ENCODE results near the gene CYP4F2.
"Not testable (repeated sequence)": the region's sequence is repeated elsewhere in the genome, so short reads cannot be mapped to it uniquely, and the experiment has no call there.

Gene CYP4F2, protein sequence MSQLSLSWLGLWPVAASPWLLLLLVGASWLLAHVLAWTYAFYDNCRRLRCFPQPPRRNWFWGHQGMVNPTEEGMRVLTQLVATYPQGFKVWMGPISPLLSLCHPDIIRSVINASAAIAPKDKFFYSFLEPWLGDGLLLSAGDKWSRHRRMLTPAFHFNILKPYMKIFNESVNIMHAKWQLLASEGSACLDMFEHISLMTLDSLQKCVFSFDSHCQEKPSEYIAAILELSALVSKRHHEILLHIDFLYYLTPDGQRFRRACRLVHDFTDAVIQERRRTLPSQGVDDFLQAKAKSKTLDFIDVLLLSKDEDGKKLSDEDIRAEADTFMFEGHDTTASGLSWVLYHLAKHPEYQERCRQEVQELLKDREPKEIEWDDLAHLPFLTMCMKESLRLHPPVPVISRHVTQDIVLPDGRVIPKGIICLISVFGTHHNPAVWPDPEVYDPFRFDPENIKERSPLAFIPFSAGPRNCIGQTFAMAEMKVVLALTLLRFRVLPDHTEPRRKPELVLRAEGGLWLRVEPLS

DNA sequence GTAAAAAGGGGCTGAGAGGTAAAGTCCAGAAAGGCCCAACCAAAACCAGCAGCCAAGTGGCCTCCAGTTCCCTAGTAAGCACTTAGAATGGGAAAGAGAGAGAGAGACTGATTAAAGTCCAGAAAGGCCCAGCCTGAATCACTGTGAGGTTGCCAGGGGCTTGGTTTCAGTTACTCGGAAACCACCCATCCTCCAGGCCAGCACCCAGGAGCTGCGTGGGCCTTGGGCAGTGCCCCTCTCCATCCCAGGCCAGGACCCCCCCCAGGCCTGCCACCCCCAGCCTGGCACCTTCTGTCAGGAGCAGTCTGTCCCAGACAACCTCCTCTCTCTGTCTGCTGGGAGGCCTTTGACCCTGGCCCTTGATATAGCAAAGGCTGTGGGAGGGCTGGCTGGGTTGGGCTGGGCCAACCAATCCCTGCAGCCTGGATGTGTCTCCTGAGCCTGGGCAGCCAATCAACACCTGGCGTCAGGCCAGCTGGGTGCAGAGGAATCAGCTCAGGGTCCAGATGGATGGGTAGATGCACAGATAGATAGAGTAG lies at the start of gene CYP4F2:
CYP4F2 (minus strand) TSS at position 337 of the 539 bp plus-strand sequence. CDS start 463 bp downstream, outside the sequence.
- no peak for DNase-seq (ENCODE audit: low spot score)

DNA sequence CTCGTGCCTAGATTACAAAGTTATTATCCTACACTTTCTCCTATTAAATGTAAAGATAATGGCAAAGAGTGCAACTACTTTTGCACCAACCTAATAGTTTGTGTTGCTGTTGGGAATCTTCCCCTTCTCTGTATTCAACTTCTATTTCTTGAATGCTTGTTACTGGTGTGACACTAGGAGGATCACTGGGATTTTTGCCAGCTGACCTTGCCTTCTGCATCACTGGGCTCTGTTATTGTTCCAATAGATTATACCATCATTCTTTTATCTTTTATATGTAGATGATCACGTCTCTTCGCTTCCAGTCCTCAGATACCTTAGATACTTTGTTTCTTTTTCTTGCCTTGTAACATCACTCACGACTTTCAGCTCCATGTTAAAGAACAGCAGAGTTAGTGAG lies 47.4 kb upstream of the CYP4F2 start:
- DNase-seq (ENCODE audit: low spot score), result no peak

DNA sequence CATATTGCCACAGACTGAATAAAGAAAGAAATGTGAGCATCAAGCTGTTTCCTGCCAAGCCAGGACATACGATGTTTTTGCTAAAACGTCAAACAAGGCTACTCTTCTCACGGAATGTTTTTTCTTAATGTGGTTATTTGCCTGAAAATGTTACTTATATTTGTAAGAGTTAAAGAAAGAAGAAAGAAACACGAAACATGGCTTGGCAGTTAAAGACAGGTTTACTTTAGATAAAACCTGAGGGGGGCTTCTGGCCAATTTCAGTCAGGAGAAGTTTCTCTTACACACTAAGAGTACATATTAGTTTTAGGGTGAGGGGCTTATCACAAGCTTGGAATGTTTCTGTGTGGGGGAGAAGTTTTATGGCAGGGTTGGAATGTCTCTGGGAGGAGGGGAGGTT lies 46.5 kb upstream of the CYP4F2 start:
- no peak for DNase-seq (ENCODE audit: low spot score)

DNA sequence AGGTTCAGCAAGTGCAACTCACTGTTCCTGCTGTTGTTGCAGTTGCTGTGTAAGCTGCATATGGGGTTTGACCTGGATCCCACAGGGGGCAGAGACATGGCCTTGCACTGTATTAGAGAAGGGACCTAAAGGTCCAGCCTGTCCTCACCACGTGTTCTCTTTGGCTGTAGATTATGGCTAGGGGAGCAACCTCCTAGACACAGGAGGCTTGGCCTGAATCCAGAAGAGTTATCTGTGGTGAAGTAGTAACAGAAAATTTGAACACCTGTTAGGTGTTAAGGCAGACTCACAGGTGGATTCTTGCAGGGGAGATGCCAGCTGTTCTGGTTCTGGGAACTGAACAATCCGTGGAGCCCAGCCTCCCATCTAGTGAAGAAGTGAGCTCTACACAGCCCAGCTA lies 39.9 kb upstream of the CYP4F2 start:
- DNase-seq (ENCODE audit: low spot score), result no peak

DNA sequence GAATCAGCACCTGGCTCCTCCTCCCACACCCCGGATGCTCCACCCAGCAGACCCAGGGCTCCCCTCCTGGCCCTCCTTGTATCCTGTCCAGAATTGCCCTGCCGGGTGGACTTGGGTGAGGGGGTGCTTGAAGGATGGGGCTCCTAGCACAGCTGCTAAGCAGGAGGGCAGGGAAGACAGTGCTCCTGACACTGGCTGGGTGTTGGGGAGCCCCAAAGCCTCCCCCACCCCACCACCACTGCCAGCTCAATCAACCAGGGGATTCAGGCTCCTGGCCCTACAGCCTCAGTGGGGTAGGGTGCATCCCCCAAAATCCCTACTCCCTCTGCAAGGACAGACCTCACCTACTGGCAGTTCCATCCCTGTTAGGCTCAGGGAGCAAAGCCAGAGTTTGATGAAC lies 39.1 kb upstream of the CYP4F2 start:
- DNase-seq (ENCODE audit: low spot score), result no peak

DNA sequence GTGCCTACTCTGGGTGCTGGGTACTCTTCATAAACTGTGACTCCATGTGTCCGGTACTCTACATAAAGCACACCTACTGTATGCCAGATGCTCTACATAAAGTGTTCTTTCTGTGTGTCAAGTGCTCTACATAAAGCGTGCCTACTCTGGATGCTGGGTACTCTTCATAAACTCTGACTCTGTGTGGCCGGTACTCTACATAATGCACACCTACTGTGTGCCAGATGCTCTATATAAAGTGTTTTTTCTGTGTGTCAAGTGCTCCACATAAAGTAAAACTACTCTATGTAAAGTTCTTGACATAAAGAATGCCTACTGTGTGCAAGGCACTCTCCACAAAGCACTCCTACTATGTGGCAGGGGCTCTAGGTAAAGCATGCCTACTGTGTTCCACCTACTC lies 38.3 kb upstream of the CYP4F2 start:
- no peak for DNase-seq (ENCODE audit: low spot score)

DNA sequence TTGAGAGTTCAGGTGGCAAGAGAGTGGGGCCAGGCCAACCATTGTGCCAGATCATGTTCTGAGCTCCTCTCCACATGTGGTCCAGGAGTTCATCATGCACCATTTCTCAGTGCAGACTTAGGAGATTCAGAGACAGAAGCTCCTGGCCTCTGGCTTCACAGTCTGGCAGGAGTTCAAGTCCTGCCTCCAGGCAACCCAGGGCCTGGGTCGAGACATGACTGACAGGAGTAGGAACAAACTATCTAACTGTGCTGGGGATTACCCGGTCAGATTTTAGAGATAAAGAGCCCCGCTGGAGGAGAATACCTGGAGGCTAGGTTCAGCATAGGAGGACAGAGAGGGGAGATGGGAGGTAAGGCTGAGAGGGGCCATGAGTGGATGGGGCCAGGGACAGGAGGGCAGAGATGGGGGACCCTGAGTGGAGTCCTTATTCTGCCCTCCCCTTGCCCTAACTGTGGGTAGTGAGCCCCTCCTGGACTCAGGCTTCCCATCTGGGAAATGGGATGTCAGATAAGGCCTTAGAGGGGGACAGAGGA lies 37.4 kb upstream of the CYP4F2 start:
- DNase-seq (ENCODE audit: low spot score), result no peak

DNA sequence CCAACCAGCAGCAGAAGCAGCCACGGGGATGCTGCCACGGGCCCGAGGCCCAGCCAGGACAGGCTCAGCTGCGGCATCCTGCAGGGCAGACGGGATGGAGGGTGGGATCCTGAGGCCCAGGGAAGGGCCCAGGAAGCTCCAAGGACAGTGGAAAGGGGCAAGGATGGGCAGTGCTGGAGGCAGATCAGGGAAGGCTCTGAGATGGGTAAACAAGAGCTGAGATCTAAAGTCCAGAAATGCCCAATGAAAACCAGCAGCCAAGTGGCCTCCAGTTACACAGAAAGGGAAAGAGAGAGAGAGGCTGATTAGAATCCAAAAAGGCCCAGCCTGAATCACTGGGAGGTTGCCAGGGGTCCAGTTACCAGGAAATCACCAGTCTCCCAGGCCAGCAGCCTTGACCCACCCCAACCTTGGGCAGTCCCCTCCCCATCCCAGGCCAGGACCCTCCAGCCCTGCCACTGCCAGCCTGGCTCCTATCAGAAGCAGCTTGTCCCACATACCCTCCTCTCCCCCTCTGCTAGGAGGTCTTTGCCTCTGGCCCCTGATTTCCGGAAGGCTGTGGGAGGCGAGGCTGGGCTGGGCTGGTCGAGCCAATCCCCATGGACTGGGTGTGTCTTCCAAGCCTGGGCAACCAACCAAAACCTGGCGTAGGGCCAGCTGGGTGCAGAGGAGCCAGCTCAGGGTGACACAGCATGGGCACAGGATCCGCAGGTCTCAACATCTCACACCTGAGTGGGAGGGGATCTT lies 36.6 kb upstream of the CYP4F2 start, which contains the start of gene CYP4F11:
CYP4F11 (minus strand) TSS at position 198 of the 747 bp plus-strand sequence; CDS start at position 77, 121 bp downstream.
- no peak for DNase-seq (ENCODE audit: low spot score)

DNA sequence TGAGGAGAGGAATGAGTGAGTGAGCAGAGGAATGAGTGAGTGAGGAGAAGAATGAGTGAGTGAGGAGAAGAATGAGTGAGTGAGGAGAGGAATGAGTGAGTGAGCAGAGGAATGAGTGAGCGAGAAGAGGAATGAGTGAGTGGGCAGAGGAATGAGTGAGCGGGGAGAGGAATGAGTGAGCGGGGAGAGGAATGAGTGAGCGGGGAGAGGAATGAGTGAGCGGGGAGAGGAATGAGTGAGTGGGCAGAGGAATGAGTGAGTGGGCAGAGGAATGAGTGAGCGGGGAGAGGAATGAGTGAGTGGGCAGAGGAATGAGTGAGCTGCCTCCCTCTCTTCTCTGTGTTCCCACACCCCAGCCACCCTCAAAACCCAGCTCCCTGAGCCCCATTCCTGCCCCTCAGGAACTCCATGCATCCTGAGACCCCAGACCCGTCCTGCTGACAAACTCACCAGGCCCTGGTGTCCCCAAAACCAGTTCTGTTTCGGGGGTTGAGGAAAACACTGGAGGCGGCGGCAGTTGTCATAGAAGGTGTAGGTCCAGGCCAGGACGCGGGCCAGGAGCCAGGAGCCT lies 36.0 kb upstream of the CYP4F2 start:
- DNase-seq (ENCODE audit: low spot score), result not testable (repeated sequence)

DNA sequence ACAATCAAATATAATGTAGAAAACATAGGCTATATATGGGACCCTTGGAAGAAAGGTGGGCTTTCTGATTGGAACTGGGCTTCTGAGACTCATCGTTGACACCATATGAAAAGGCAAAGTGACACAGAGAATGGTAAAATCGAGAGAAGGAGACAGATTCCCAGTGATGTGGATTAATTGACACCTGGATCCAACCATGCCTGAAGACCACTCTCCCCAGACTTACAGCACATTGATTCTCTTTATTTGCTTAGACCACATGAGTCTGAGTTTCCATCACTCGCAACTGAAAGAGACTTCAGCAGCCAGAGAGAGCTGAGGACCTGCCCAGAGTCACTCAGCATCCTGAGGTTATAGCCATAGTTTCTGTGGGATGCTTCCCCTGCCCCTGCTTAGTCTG lies 30.4 kb upstream of the CYP4F2 start:
- no peak for DNase-seq (ENCODE audit: low spot score)

DNA sequence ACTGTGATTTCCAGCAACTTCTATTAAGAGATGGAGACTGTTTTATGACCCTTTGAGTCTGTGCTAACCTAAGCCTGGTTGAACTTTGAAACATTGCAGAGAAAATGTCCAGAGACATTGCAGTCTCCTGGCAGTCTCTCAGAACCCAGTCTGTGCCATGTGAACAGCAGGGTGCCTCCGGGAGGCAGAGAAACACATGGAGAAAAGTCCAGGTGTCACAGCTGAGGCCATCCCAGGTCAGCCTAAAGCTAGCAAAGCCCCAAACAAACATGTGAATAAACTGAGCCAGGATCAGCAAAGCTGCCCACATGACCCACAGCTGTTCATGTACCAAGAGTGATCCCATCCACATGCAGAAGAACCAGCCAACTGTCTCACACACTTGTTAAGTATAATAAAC lies 28.6 kb upstream of the CYP4F2 start:
- no peak for DNase-seq (ENCODE audit: low spot score)

DNA sequence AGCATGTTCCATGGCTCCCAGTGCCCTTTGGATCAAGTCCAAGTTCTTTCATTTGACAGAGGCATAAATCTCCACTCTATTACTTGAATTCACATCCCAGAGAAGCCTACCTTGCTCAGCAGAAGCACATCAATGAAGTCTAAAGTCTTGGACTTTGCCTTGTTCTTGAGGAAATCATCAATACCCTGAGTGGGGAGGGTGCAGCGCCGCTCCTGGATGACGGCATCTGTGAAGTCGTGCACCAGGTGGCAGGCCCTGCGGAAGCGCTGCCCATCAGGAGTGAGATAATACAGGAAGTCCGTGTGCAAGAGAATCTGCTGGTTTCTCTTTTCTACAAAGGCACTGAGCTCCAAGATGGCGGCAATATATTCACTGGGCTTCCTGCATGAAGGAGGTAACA lies 25.8 kb upstream of the CYP4F2 start:
- no peak for DNase-seq (ENCODE audit: low spot score)

DNA sequence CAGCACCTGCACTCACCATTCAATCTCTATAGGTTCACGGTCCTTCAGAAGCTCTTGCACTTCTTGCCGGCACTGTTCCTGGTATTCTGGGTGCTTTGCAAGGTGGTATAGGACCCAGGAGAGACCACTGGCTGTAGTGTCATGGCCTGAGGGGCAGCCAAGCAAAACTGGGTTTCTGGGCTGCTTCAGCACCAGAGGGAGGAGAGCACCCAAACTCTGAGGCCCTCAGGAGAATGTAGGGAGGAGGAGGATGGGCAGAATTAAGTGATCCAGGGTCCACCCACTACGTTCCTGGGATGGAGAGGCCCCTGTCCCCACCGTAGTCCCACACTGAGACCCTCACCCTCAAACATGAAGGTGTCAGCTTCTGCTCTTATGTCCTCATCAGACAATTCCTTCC lies 24.1 kb upstream of the CYP4F2 start:
- no peak for DNase-seq (ENCODE audit: low spot score)

DNA sequence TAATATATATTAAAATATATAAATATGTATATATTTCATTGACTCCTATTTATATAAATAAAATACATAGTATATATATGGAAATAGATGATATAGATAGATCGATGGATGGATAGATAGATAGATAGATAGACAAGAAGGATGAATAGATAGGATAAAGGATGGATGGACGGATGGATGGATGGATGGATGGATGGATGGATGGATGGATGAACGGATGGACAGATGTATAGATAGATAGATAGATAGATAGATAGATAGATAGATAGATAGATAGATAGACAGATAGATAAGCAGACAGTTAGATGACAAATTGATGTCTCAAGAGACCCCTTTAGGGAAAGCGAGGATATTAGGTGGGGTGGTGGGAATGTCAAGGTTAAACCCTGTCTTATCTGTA lies 21.4 kb upstream of the CYP4F2 start:
- no peak for DNase-seq (ENCODE audit: low spot score)

DNA sequence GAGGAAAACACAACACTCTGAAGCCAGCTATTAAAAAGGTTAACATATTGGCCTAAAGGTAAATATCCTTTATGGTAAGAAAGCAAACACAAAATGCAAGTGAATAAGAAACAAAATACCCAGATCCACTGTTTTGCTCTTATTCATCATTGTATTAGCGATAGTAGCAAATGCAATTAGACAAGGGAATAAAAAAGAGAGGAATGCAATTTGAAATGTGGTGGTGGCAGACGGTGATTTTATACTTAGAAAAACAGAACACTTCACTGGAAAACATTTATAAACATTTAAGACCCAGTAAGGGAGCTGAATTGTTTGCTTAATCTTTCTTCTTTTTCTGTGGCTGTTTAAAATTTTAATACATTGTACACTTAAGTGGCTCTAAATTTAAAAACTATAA lies 17.2 kb upstream of the CYP4F2 start:
- no peak for DNase-seq (ENCODE audit: low spot score)

DNA sequence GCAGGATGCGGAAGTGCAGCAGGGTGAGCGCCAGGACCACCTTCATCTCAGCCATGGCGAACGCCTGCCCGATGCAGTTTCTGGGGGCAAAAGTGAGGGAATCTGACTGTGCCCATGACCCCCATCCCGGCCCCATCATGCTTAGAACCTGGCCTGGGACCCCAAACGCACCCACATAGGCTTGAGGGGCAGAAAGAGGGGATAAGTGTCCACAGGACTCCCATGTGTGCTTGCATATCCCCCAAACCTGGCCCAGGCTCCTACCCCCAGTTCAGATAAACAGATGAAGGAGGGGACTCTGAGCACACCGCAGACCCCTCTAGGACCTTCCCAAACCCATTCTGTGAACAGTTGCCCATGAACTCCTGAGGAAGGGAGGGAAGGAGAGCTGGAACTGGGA lies 16.0 kb upstream of the CYP4F2 start:
- no peak for DNase-seq (ENCODE audit: low spot score)

DNA sequence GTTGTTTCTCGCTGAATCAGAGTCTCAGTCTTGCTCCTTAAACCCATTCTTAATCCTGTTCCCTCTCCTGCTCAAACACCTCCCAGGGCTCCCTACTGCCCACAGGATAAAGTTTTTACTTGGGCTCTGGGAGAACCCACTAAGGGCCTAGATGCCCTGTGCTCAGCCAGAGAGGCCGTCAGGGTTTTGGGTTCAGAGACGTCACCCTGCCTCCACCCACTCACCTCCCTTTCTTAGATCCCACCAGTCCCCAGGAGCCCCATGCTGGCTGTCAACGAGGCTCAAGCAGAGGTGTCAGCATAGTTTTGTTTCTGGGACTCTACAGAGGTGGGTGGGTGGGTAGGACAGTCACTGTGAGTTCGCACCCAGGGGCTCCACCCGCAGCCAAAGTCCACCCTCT lies 15.5 kb upstream of the CYP4F2 start:
- DNase-seq (ENCODE audit: low spot score), result no peak

DNA sequence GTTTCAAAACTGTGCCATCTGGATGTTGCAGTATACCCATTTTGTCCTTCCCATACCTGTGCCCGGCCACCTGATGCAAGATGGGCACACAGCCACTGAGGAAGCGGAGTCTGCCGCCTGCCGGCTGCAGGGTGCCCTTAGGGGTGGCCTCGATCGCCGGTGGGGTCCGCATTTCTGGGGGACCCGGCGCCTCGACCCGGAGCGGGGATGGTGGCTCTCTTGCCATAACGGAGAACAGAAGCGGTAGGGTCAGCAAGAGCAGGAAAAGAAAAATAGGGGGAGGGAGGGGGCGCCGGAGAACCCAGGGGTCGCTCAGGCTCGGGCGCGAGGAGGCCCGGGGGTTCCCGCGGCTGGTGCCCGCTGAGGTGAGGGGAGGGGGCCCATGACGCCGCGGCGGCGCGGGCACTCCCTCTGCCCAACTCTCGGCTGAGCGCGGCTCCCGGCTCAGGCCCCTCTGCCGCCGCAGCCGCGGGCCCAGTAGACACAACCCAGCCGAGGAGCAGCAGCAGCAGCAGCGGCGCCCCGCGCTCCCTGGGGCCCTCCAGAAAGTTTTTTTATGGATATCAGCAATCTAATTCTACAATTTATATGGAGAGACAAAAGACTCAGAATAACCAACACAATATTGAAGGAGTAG lies 13.8 kb upstream of the CYP4F2 start:
- no peak for DNase-seq (ENCODE audit: low spot score)

DNA sequence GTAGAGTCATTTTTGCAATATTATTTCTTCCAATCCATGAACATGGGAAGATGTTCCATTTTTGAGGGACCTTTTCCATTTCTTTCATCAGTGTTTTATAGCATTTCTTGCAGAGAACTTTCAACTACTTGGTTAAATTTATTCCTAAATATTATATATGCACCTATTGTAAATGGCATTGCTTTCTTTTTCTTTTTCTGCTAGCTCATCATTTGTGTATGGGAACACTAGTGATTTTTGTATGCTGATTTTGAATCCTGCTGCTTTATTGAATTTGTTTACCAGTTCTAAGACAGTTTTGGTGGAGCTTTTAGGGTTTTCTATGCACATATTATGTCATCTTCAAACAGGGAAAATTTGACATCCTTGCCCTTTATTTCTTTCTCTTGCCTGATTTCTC lies 7.2 kb upstream of the CYP4F2 start:
- no peak for DNase-seq (ENCODE audit: low spot score)

DNA sequence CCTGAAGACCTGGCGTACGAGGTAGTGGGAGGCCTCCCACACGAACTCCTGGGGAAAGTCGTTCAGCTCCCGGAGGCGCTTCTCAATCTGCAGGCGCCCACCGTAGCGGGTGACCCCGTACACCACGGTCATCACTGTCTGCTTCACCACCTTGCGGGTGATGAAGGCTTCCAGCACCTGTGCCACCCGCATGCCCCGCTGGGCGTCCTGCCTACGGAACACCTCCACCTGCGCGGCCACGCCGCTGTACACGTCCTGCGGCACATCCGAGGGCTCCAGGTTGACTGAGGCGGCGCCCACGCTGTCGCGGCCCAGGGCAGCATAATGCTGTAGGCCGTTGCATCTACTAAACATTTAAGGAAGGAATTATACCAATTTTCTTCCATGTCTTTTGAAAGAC lies 5.0 kb upstream of the CYP4F2 start:
- not testable (repeated sequence) for DNase-seq (ENCODE audit: low spot score)

DNA sequence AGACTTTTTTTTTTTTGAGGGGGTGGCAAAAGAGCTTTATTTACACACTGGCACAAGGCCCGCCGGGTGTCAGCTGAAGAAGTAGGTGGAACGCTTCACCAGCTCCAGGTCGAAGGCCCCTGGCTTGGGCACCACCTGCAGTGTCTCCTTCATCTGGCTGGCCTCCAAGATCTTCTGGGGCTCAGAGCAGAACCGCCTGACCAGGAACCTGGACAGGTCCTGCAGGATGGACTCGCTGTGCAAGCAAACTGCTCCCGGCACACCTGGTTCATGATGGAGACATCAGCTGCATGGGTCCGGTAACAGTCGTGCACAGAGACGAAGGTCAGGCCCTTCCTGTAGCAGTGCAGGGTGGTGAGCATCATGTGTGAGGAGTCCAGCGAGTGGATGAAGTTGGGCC lies 4.4 kb upstream of the CYP4F2 start:
- DNase-seq (ENCODE audit: low spot score), result no peak

DNA sequence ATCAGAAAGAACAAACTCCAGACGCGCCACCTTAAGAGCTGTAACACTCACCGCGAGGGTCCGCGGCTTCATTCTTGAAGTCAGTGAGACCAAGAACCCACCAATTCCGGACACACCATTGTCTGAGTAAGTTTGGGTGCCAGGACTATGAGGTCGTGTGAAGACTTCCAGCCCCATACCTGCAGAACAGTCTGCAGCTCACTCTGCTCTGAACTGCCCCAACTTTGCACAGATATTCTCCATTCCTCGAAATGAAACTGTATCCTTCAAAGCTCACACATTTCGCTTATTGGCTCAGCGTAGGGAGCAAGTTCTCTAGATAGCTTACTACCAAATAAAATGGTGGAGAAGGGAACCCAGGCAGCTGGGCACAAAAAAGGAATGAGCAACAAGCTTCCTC lies 2.6 kb upstream of the CYP4F2 start:
- DNase-seq (ENCODE audit: low spot score), result no peak
